Inferior parietal cortex (tissue), 1 donor: ENCODE results near the gene ADH4.
"Not testable (repeated sequence)": the region's sequence is repeated elsewhere in the genome, so short reads cannot be mapped to it uniquely, and the experiment has no call there.

Source experiments
- DNase-seq: peaks from one replicate; pipeline ENCODE4 v3.0.0-alpha.2; 2016; ENCODE audit errors: extremely low spot score

The ADH4 gene

DNA sequence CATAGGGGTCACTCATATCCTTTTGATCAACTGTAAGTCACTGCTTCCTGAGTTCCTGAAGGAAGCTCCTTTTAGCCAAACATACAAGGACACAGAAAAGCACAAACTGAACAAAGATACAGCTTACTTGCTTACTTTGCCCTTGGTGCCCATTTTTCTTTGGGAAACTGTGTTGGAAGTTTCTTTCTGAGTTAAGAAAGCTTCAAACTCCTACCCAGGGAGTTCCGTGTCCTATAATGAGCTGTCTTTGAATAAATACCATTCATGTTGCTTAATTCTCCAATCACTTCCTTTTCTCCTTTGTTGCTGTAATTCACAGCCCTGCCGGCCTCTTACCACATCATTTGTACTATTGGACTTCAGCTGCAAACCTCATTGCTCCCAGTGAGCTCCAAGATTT is at the start of gene ADH4:
ADH4 (minus strand) TSS at position 228 of the 400 bp plus-strand sequence; CDS start at position 153, 75 bp downstream.
- no peak for DNase-seq

DNA sequence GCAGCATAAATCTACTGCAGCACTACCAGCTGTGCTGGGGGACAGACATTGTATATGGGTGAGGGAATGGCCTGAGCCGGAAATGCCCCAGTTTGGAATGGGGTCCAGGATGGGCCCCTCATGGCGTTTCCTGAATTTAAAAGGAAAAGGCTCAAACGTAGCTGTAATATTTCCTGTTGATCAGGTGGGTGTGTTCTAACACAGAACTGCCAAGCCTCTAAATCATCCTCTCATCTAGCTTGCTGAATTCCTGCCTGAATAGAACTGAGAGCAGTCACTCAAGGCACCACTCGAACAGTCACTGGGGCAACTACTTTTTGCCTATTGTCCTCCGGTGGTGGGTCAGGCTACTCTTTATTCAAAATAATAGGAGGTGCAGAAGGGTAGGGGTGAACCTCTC is 46.2 kb upstream of the ADH4 start:
- DNase-seq = no peak

DNA sequence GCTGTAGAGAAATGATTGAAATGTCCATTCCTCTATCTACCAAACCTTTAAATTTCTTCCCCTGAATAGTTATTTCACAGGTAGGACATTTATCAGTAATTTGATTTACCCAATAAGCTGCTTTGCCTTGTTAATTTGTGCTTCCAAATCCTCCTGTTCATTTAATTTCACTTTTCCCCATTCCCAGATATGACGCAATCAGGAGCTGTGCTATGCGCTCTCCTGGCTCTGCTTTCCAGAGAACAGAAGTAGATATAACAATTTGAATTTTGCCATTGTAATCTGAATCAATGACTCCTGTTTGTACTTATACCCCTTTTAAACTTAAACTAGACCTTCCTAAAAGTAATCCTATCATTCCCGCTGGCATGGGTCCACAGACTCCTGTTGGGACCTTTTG is 45.8 kb upstream of the ADH4 start:
- not testable (repeated sequence) for DNase-seq

DNA sequence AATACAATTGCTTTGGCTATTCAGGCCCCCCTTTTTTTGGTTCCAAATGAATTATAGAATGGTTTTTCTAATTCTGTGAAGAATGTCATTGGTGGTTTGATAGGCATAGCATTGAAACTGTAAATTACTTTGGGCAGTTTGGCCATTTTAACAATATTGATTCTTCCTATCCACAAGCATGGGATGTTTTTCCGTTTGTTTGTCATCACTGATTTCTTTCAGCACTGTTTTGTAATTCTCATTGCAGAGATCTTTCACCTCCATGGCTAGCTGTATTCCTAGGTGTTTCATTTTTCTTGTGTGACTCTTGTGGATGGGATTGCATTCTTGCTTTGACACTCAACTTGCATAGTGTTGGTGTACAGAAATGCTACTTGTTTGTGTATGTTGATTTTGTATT is 41.9 kb upstream of the ADH4 start:
- no peak for DNase-seq

DNA sequence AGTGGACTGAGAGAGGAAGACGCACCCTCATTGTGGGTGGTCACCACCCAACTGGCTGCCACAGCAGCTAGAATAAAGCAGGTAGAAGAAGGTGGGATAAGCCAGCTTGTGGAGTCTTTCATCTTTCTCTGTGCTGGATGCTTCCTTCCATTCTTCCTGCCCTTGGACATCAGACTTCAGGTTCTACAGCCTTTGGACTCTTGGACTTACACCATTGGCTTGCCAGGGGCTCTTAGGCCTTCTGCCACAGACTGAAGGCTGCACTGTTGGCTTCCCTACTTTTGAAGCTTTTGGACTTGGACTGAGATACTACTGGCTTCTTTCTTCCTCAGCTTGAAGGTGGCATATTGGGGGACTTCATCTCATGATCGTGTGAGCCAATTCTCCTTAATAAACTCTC is 41.5 kb upstream of the ADH4 start:
- no peak for DNase-seq

DNA sequence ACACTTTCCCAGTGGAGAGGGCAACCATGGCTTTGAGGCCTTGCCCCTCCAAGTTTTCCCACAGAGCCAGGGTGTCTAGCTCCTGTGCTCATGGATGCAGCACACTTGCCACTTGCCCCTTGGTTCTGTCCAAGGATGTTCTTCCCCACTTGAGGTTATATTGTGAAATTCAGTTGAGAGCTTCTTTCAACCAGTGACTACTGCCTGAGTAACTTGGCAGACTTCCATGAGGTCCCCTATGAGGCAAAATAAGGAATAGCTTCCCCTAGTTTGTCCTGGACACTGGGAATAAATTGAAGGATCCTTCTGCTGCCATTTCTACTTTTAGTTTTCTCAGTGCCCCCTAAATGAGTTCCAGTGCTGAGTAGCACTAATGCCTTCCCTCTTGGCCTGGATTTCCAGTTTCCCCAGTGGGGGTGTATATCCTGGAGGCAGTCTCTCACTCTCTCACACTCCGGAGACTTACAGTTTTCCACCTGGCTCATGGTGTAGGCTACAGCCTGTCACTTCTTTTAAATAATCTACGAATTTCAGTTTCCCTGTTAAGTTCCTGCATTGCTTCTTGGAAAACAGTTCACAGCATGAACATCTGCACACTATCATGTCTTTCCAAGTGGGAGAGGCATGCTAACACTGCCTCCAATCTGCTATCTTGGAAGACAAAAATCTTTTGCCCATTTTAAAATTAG is 36.4 kb upstream of the ADH4 start:
- no peak for DNase-seq

DNA sequence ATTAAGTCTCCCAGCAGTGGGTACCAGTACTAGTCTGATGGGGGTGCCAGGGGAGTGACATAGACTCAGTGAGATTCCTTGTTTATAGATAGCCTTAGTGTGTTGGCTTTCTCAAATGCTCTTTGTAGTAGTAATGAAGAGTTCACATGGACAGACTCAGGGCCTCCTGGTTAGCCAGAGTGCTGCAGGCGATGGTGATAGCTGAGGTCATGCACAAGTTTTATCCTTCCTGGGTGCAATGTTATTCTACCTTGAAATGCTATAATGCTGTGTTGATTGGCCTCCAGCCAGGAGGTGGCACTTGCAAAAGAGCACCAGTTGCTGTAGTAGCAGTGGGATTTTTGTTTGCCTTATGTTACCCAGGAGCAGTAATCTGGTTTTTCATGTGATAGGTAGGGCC is 35.5 kb upstream of the ADH4 start:
- DNase-seq = no peak

DNA sequence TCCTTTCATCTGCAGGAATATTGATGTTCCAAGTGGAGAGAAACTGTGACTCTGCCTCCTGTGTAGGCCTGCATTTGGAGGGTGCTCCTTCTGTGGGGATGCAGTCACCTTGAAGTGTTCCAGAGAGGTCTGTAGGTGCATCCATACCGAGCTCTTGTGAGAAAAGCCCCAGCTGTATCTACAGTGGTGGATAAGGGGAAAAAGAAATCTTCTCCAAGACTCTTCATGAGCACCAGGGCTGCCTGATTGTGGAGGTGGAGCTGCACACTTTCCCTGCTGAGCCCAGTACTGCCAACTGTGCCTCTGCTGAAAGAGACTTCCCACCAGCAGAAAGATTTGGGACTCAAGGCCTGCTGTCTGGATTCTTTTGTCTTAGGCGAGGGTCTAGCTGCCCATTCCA is 35.1 kb upstream of the ADH4 start:
- no peak for DNase-seq

DNA sequence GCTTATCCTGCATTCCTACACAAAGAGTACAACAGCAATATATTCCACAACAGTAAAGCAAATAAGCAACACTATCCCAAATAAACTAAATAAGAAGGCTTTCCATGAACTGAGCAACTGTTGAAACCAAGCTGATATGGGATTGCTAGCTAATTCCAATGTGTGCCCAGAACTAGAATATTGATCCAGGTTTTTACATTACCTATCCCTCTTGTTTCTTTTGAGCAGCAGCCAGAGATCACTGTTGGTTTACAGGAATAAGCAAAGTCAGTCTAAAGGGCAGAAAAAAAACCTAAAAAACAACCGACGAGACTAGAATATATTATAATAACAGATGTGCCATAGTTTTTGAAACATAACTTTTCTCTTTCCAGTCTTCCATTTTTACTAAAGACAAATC is 22.4 kb upstream of the ADH4 start:
- DNase-seq = no peak

DNA sequence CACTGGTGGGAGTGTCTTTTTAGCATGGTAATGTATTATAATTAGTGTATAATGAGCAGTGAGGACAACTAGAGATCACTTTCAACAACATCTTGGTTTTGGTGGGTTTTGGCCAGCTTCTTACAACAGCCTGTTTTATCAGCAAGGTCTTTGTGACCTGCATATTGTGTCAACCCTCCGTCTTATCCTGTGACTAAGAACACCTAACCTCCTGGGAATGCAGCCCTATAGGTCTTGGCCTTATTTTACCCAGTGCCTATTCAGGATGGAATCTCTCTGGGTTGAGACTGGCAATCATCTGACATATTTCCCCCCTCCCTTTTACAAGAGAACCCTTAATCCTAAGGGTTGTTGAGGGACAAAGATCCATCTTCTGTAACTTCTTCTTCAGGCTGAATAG is 21.9 kb upstream of the ADH4 start:
- DNase-seq = no peak

DNA sequence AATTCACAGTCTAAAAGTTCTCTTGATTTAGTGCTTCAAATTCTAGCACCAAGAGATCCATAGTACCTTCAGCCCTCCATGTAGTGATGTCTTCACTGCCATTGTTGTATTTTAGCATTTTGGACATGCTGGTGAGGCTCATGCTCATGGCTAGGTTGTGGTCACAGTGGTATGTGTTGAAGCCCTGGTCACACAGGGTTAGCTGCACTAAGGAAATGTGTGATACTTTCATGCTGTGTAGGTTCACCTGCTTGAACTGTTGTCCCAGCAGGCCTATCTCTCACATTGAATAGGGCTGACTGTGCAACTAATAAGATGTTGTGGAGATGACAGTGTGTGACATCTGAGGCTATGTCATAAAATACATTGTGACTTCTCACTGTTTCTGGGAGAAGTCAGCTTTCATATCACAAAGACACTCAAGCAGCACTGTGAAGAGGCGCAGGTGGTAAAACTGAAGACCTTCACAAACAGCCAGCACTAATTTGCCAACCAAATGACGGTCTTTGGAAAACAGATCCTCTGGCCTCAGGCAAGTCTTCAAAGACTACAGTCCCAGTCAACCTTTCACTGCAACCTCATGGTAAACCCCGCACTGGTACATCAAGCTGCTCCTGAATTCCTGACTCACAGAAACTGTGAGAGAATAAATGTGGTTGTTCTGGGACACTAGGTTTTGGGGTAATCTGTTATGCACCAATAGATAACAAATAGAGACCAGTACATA is 17.4 kb upstream of the ADH4 start:
- DNase-seq = no peak

DNA sequence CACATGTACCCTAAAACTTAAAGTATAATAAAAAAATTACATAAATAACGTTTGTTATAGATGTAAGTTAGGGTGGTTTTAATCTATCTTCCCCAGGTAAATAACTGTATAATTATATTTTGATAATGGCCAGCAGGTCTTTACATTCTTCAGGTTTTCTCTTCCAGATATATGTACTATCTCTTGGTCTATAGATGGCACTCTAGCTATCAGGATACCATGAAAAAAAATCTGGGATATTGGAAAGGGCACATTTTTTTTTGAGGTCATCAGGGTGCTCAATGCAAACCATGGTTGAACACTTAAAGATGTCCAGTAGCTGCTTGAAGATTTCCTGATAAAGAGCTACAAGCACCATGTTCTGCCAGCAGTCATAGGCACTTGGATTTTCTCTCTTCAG is 15.6 kb upstream of the ADH4 start:
- DNase-seq = no peak

DNA sequence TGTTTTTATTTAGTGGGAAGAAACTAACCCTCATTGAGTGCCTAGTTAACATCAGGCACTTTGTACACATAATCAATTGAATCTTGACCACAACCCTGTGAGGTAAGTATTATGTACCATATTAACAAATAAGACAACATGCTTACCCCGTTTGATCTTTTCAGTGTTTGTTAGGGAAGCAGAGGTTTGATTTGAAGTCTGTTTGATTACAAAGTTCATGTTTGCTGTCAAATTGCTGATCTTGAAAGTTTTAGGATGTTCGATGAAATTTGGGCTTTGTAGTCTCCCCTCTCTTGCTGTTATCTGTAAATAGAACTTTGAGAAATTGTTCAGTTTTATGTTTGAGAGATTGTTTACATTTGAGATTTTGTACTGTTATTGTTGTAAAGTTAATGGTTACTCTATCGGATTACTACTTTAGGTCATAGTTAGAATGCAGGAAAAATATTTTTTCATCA is 13.4 kb upstream of the ADH4 start:
- DNase-seq = no peak

DNA sequence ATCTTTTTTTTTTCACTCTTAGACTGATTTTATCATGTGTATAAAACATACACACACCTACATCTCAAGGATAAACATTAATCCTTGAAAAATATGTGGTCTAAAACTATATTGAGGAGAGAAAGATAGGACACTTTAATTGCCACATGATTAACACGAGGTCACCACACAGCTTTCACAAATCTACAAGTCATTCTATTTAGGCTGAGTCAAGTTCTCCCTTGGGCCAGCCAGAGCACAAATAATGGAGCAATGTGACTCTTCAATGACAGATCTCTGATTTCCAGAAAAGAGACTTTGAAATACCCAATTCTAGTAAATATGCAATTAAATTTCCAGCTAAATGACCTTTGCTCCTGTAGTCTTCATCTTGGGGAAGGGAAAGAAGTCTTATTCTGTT is 12.9 kb upstream of the ADH4 start:
- DNase-seq = no peak

DNA sequence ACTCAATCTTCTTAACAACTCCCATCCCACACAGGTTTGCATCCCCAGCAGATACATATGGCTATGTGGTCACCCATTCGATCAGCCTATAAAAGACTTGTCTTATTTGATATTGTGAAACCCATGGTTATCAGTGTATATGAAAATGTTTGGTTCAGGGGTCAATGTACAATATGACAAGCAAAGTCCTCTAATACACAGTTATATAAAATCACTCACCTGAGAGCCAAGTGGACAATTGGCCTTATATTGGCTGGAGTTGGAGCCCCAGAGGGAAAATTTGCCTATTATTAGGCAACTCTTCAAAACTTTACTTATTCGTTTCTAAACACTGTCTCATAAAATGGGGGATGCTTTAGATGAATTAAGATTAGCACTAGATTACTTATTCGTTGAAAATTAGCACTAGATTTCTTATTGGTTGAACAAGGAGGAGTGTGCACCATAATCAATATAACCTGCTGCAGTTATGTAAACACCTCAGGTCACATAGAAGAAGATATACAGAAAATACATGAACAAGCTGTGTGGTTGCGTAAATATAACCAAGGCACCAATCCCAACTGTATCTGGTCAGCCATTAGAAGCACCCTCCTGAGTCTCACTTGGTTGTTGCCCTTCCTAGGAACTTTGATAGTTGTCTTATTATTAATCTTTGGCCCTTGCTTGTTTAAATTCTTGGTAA is 10.7 kb upstream of the ADH4 start:
- no peak for DNase-seq

DNA sequence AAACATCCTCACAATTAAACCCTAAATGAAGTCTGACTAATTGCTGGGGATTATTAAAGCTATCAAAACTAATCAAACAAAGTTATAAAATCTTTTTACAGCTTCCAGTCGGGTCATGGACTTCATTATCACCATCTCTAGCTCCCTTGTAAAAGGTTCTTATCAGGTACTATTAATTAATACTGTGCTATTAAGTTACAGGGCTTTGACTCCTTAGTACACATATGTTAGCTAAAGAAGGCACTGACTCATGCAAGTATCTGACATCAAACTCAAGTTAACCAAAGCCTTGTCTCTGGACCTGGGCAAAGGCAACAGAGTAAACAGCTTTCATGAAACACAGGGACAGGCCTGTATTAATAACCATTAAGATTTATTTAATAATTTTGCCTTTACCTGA is 7.9 kb upstream of the ADH4 start:
- DNase-seq = no peak

DNA sequence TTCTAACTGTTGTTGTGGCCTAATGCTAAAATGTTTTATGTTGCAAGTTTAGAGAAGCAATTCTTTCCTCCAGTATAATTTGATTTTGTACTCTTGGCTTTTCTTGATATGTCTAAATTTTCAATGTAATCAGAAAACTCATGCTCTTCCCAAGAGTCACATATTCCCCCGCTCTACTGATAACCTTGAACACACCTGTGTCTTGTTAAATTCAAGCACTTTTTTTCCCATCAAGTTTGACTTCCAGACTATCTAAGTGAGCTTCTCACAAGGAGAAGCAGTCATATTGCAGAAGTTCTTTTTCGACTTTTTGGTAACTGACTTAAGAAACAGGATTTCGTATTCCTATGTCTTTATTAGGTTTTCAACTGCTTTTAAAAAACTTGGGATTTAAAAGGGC is 7.4 kb upstream of the ADH4 start:
- no peak for DNase-seq

DNA sequence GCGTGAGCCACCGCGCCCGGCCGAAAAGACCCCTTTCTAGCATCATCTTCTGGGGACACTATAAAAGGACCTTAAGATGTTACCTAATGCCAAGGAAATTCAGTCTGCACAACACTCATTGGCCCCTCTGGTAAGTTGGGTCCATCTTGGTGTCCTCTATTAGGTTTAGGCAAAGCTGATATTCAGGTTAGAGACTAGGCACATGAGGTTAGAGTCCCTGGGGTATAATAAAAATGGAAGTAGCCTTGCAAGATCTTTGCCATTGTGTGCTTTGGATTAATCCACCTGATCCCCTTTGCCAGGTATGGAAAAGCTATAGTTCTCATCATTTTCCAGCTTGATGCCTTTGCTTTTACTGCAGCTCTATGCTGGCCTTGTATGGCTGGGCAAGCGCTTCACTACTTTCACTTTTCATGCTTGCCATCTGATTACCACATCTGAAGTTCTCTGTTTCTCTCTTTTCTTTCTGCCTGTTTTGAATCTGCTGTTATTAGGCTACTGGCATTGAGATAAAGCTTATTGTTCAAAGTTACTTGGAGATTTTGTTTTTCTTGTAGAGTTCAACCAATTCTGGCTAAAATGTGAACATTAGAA is 5.4 kb upstream of the ADH4 start:
- DNase-seq = no peak

DNA sequence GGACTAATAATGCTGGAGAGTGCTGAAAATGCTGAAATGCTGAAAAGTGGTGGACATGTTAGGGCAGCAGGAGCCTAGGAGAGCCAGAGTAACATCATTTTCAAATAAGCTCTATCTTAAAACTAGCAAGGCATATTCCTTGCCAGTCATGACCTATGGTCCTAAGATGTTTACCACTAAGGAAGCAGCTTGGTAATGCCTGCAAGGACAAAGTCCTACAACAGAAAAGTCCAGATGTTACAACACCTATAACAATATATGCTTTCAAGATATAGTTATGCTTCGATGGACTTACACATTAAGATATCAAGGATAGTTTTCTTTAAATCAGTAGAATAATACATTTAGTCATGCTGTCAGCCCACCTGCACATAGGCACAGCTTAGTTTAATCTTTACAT is 4.5 kb upstream of the ADH4 start:
- no peak for DNase-seq

DNA sequence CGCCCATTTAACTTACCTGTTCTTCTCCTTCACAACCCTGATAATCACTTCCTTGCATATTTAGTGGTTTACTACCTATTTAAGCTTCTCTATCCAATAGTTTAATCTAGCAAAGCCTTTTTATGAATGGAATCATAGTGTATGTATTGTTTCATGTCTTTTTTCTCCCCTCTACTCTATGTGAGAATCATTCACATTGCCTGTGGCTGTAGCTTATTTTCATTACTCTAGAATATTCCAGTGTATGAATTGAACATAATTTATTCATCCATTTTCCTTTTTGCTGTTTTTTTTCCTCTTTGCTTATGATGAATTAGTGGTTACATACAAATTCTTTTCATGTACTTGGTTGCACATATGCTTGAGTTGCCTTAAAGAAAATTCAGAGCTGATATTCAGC is 490 bp upstream of the ADH4 start:
- DNase-seq = no peak

DNA sequence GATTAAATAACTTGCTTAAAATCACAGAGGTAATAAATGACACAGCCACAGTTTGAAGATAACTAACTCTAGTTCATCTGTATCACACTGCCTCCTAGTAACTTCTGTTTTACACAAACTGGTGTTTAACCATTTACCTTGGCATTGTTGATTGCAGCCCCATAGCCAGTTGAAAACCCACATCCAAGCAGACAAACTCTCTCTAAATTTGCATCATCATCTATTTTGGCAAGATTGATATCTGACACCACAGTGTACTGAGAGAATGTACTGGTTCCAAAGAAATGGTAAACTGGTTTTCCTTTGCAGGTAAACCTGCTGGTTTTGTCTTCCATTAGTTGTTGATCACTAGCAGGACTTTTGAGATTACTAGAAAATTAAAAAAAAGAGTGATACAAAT is 7.8 kb downstream of the ADH4 start:
- DNase-seq = no peak

DNA sequence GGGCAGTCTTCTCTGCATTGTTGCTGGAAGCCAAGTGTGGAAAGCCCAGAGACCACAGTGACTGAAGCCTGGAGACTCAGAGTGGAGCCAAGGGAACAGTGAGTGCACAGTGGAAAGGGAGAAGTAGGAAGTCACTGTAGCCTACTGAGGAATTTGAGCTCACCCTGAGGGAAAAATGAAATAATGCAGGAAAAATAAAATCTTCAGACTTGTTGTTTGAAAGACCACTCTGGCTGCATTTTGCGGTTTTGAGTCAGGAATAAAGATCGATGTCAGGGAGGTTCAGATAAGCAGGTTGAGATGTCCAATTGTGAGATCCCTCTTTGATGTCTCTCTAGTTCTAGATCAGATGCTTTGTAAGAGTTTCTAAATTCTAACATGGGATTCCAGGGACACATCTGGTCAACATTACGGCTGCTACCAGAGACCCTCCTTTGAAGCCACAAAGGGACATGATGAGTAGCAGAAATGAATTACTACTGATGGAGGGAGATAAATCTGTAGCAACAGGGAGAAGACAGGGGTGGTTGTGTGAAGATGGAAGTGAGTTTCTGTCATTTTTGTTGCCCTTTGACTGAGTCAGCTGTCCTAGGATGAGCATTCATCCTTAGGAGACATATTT is 8.4 kb downstream of the ADH4 start:
- DNase-seq = no peak
